ENCODE results near the gene ACP3.
A peak's percentile ranks its signal among the peaks of the same experiment; 100 is the strongest.
"Not testable (repeated sequence)": the region's sequence is repeated elsewhere in the genome, so short reads cannot be mapped to it uniquely, and the experiment has no call there.

ACP3 gene

DNA sequence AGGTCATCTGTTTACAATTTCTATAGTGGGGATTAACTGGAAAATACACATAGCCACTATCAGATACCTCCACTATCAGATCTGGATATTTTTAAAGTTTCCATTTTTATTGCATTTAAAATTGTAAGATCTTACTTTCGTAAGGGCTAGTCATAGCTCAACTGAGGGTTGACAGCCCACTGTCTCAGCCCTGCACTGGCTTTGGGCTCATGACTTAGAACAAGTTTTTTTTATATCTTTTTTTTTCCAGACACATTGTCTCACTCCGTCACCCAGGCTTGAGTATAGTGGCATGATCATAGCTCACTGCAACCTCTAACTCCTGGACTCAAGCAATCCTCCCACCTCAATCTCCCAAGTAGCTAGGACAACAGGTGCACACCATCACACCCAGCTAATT, 51.3 kb downstream of the ACP3 start:
- no peak for DNase-seq

DNA sequence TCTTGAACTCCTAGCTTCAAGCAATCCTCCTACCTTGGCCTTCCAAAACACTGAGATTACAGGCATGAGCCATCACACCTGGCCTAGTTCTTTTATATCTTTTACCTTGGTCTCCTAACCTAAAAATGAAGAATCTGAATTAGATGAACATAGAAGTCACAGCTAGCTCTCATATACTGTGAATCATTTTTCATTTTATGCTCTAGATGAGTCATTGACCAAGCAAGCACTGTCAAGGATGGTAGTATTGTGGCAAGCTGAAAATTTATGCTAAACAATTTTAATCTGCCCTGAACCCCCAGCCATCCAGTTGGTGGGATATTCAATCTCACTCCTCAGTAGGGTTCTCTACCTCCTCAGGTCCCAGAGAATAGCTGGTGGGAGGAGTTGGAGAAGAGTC, 51.8 kb downstream of the ACP3 start:
- no peak for DNase-seq

DNA sequence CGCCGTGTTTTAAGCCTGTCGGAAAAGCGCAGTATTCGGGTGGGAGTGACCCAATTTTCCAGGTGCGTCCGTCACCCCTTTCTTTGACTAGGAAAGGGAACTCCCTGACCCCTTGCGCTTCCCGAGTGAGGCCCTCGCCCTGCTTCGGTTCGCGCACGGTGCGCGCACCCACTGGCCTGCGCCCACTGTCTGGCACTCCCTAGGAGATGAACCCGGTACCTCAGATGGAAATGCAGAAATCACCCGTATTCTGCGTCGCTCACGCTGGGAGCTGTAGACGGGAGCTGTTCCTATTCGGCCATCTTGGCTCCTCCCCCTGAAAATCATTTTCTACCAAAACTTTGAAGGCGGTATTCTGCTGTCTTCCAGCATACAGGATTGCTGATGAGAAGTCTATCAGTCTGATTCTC, 59.7 kb downstream of the ACP3 start:
- DNase-seq: not testable (repeated sequence)

DNA sequence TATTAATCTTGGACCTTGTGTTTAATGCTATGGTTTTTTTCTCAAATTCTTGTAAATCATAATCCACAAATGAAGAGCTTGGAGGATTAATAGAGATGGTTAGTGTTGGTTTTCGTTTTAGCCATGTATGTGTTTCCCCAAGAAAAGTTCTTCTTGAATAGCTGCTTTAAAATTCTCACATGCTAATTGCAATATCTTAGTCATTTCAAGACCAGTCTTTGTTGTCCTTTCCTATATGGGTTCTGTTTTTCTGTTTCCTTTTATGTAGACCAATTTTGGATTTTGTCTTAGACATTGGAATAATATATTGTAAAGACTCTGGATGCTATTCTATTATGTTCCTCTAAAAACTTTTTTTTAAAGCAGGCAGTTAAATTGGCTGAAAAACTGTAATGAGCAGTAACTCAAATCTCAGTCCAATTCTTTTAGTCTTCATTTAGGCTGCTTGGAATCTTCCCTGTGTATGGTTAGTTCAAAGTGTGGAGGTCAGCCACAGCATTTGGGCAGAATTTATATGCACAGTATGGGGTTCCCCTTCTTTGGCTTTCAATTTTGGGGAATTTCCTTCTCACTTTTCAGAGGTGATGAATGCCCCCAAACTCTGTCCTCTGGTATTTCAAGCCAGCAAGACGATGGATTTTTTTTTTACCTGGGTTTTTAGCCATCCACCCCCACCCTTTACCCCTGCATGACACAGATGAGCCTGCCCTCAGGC, 61.0 kb downstream of the ACP3 start:
- DNase-seq: no peak

DNA sequence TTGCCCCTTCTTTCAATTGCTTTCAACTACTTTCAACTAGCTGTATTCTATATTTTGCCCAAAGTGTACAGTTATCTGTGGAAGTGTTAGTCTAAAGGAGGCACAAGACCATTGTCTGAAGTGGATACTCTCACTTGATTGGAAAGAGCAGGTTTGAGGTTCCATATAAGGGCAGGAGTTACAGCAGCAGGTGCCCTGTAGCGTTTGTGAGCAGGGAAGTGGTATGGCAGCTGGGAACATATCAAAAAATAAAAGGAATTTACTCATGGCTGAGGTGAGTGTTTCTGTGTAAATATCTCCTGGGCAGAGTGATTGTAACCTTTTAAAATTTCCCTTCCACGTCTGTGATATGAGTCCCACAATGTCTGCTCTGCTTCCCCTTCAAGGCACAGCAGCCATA, 61.6 kb downstream of the ACP3 start:
- no peak for DNase-seq

DNA sequence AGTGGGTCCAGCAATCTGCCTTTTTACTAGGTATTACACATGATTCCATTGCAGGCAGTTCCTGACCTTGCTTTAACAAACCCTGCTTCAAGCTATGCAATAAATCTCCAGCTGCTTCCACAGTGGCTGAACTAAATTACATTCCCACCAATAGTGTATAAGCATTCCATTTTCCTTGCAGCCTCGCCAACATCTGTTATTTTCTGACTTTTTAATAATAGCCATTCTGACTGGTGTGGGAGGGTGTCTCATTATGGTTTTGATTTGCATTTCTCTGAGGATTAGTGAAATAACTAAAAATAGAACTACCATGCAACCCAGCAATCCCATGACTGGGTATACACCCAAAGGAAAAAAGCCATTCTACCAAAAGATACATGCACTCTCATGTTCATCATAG, 63.7 kb downstream of the ACP3 start:
- DNase-seq: no peak

DNA sequence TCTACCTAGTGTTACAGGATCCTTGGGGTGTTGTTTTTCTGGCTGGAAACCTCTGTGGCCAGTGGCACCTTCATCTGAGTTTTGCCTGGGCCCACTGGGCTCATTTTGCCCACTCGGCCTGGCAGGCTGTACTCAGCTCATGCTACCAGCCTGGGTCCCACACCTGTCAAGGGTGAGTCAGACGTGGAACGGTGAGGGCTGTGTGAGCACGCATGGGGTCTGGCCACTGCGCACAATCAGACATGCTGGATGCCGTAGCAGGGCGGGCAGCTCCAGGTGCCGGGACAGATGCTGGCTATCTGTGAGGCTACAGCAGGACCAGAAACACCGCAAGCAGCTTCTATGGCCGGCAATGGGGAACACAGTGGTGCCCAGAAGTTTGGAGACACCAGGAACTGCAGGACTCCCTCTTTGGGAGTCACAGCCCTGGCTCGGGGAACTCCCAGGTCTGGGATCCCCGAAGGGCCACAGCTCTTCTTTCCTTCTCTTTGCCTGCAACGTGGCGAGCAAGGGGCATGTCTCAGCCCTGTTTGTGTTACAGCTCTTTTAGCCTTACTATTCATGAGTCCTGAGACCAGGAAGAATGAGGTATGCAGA, 64.2 kb downstream of the ACP3 start:
- no peak for DNase-seq

DNA sequence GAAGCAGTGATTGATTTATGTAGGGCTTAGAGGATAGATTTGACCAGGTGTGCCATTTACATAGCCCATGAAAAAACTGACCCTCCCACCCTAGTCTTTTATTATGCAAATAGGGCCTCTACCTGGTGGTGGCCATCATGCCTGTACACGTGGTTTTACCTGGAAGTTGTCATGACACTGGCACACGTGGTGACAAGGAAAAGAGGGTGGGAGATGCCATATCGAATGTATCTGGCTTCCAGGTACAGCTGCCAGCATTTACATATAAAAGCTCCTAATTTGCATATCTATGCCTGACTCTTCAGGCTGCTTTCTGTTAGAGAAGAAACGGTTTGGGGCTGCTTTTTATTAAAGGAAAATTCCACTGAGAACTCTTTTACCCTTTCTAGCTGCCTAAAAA, 65.1 kb downstream of the ACP3 start:
- no peak for DNase-seq

DNA sequence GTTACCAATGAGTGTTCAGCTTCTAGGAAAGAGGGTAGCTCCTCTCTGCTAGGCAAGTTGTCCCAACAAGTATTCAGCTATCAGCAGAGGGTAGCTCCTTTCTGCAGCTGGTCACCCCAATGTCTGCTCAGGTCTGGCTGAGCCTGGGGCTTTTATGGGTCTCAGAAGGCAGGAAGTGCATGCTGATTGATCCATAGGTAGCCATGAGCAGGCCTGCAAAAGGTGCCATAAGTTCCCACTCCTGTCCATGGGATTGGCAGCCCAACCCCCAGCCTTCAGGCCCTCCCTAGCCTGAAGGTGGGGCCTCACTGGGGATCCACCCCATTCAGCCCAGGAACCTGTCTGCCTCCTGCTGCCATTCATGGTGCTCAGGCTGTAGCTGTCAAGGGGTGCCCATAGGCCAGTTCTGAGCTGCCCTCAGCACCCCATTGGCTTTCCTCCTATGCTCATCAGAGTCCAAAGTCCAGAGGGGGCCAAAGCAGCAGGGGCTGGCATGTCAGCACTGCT, 65.5 kb downstream of the ACP3 start:
- DNase-seq: no peak

DNA sequence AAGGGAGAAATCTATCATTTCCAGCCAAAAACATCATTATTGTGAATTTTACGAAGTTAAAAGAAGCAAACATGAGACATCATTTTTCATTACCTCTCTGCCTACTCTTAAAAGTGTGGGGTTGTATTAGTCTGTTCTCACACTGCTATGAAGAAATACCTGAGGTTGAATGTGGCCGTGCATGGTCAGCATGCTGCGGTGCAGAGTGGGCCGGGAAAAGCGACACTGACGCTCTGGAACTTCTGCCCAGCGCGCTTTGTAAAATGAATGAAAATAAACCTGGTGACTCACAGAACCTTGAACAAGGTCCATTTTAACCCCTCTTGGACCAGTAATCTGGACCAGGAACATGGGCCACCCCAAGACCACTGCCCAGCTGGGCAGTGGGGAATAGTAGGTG, 69.1 kb downstream of the ACP3 start:
- no peak for DNase-seq

DNA sequence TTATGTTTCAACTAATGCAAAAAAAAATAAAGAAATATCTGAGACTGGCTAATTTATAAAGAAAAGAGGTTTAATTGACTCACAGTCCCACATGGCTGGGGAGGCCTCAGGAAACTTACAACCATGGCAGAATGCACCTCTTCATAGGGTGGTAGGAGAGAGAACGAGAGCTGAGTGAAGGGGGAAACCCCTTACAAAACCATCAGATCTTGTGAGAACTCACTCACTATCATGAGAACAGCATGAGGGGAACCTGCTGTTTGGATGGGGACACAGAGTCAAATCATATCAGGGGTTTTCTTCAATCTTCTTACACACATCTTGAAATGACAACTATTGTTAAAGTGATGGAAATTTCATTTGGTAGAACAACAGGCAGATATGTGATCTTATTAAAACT, 75.5 kb downstream of the ACP3 start:
- not testable (repeated sequence) for DNase-seq

DNA sequence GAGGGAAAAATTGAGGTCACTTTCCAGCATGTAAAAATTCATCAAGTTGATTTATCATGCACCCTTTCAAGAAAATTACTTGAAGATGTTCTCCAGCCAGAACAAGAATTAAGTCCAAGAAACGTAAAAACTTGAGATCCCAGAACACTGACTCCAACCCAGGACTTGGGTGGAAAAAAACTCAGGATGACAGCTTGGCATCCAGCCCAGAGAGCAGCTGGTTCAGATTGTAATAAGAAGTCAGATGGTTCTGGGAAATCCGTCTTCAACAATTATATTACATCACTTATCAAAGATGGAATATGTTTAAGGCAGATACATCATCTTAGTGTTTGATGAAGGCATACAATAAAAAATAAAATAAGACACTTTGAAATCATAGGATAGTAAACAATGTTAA, 77.1 kb downstream of the ACP3 start:
- no peak for DNase-seq

DNA sequence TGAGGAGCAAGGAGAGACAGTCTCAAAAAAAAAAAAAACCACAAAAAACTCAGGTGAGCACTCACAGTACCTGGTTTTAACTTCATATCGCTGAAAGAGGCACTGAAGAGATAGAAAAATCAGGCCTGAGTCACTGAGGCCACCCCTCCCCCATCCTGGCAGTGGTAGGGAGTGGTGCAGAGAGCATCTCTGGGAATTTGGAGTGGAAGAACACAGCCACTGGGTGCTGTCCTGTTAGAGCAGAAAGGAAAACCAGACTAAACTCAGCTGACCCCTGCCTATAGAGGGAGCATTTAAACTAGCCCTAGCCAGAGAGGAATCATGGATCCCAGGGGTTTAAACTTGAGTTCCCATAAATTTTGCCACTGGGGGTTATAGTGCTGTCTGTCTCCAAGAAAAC, 77.9 kb downstream of the ACP3 start:
- no peak for DNase-seq

DNA sequence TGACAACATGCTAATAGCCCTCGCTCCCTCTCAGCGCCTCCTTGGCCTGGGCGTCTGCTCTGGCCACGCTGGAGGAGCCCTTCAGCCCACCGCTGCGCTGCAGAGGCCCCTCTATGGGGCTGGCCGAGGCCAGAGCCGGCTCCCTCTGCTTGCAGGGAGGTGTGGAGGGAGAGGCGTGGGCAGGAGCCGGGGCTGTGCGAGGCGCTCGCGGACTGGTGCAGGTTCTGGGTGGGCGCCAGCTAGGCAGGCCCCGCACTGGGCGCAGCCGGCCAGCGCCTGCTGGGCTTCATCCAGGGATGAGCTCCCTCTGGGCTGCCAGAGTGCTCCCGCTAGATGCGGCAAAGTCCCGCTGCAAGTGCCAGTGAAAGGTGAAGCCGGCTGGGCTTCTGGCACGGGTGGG, 79.0 kb downstream of the ACP3 start:
- no peak for DNase-seq

DNA sequence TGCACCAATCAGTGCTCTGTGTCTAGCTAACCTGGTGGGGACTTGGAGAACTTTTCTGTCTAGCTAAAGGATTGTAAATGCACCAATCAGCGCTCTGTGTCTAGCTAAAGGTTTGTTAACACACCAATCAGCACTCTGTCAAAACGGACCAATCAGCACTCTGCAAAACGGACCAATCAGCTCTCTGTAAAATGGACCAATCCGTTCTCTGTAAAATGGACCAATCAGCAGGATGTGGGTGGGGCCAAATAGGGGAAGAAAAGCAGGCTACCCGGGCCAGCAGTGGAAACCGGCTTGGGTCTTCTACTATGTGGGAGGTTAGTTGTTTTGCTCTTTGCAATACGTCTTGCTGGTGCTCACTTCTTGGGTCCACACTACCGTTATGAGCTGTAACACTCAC, 79.6 kb downstream of the ACP3 start:
- DNase-seq: not testable (repeated sequence)

DNA sequence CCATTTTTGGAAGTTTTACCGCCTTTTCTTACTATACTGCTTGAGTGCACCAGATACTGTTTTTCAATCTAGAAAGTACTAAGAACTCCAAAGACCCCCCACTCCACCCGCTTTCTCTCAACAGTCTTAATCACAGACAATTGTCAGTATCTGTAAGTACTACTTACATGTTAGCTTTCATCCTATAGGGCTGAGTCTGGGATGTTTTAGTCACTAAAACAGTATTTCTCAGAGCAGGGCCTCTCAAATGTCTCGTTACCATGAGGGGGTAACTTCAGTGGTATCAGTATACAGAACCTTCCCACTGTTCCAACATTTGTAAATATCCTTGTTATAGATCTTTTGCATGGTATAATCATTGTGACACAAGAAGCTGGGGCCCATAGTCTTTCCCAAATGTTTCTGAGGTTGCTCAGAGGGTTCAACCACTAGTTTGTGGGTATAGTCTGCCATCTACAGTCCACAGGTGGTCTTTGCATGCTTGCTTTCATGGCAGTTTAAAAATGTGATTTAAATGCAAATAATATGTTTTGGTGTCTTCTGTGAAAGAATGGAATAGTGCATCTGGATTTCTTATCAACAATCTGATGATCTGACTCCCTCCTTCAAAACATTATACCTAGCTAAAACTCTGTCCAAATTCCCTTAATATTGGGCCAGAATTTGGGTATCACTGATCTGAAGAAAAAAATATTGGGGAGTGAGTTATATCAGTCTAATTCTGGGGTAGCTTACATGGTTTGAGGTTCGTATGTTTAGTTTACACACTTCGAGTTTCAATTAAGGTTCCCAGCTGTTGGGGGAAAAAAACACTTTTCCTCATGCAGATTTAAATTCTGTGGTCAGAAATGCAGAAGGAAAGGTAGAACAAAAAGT, 82.1 kb downstream of the ACP3 start:
- peak in 1 of 2 experiments; percentile 29 for DNase-seq

DNA sequence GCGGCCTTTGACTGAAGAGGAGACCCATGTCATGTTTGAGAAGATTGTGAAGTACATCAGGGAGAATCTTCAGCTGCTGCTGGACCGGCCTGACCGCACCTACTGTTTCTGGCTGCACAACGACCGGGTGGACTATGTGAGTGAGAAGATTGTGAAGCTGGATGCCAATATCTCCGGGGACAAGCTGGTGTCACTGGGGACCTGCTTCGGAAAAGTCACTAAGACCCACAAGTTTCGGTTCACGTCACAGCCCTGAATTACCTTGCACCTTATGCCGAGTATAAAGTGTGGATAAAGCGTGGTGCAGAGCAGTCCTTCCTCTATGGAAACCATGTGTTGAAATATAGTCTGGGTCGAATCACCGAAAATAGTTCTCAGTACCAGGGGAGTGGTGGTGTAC, 84.0 kb downstream of the ACP3 start:
- DNase-seq: no peak

DNA sequence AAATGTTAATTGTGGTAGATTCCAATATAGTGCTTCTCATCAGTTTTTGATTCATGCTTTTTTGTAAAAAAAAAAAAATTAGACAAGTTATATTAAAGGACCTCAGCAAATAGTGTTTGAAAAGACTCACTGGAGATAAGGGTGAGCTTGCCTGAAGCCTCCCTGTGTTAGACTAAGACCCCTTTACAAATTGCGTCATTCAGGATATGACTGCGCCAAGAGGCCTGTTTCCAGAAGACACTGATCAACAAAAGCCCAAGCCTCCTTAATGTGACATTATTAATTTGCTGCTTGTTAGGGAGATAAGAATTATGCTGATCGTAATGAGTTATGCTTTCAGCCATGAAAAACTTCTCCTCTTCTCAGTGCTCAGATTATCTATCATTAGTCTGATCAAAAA, 87.1 kb downstream of the ACP3 start:
- DNase-seq: no peak

DNA sequence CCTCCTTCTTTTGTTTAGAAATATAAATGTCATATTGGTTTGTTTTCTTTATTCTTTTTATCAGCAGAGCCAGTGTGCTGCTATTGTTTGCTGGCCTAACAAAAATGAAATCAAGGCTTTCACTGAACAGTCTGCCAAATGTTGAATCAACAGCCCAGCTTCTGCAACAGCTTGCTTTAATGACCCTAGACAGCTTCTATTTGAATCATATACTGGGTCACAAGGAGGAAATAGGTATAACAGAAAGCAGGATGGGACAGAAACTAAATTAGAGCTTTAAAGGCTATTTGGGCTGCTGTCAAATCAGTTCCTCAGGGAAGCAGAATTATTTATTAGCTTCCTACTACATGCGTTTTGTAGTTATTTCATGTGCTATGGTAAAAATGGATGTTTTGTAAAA, 88.0 kb downstream of the ACP3 start:
- DNase-seq: no peak

DNA sequence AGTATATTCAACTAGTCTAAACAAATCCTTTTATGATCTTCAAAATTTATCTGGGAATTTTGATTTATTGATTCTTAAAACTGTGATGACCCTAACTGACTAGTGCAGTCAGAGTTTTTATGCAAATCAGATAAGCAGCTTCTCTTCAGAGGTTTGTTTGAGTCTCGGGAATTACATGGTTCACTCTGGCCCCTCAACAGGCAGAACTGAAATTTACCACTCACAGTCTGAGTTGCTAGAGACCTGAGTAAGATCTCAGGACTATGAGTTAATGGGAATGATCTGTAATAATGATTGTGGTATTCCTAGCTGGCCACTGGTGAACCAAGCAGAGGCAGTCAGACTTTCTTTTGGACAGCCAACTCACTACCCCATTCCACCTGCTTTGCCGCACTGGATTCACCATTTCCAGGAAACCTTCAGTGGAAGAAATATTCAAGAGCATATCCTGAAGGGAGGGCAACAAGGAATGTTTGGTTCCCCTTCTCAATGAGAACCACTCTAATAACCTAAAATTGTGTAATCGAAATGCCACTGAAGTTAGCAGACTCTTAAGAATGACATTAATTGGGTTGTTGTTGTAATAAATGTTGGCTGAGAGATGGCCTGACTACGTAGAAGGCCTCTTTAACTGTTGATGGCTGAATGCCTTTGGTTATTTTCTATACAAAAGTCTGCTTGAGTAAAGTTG, 88.5 kb downstream of the ACP3 start:
- no peak for DNase-seq

DNA sequence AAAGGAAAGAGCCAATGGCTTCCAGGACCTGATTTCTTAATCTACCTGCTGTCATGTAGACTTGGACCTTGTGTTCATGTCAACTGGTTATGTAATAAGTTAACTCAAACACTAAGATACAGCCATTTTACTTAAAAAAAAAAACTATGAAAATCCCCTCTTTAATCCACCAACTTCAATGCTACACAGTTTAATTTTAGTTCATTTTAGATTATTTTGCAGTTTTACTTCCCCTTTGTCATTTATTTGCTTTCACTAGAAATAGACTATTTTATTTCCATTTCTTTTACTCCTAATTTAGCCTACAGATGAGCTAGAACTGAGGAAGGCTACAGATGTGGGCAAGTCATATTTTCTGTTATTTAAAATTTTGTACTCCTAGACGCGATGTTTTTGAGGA, 89.4 kb downstream of the ACP3 start:
- no peak for DNase-seq

DNA sequence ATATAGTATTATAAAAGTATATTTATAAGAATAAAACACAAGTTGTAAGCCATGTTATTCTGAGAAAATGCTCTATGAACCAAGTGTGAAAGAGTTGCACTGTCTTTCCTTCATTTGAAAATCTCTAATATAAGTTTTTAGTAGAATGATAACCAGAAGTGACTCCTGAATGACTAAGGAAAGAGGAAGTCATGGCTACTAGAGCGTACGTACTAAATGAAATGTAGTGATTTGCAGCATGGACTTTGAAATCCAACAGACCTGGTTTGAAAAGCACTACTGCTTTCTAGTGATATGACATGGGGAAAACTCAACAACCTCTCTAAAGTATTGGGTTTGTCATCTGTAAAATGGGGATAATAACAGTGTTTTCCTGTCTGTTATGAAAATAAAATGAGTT, 89.8 kb downstream of the ACP3 start:
- DNase-seq: no peak
